GM12801 (cell line): ENCODE results near the gene BCAP31.

Experiments used
- CTCF ChIP-seq: IDR thresholded peaks from one replicate; pipeline ENCODE4 v1.5.1; 2011; ENCODE audit warnings: control low read depth; ENCODE audit not compliant: insufficient read length; ENCODE audit errors: extremely low read depth

BCAP31 gene

DNA sequence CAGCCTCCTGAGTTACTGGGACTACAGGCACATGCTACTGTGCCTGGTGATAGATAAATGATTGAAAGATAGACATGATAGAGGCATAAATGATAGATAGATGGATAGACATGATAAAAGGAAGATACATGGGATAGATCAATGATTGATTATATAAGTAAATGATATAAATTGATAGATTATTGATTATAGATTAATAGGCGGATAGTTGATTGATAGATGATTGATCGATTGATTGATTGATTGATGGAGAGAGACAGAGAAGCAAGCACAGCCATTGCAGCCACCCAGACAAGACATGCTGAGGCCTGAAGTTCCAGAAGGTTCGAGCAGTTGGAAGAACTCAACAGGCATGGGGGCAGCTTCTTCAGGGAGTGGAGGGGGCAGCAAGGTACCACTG, 22.2 kb upstream of the BCAP31 start:
- TF ChIP-seq CTCF: no peak

GRCh38 chrX:153744210-153745066, 20.3 kb upstream of the BCAP31 start:
- no peak for TF ChIP-seq CTCF

- no peak for TF ChIP-seq CTCF
Observed at GRCh38 chrX:153741446-153741845, 17.3 kb upstream of the BCAP31 start.

DNA sequence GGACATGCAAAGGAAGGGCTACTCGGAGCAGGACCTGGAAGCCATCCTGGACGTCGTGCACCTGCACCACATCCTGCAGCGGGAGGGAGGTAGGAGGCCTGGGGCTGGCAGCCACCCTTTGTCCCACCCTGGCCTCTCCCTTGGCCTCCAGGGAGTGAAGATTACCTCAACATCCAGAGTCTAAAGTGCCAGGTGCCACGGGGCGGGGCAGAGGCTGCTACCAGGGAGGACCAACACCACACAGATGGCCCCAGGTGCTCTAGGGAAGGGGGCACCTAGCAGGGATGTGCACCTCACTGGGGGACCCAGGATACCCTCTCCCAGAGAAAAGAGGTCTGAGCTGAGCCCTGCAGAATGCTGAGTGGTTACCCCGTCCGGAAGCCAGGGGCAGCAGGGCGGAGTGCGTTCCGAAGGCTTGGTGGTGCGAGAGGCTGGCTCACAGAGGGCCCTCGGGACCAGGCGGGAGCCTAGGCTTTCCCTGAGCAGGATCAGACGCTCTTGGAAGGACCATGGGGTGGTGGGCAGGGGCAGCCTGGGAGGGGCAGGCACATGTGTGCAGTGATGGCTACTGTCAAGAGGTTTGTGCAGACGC, 16.5 kb upstream of the BCAP31 start:
- TF ChIP-seq CTCF: no peak

GRCh38 chrX:153739754-153740486, 15.7 kb upstream of the BCAP31 start:
- TF ChIP-seq CTCF: no peak

GRCh38 chrX:153738056-153738605, 13.9 kb upstream of the BCAP31 start:
- TF ChIP-seq CTCF: no peak

DNA sequence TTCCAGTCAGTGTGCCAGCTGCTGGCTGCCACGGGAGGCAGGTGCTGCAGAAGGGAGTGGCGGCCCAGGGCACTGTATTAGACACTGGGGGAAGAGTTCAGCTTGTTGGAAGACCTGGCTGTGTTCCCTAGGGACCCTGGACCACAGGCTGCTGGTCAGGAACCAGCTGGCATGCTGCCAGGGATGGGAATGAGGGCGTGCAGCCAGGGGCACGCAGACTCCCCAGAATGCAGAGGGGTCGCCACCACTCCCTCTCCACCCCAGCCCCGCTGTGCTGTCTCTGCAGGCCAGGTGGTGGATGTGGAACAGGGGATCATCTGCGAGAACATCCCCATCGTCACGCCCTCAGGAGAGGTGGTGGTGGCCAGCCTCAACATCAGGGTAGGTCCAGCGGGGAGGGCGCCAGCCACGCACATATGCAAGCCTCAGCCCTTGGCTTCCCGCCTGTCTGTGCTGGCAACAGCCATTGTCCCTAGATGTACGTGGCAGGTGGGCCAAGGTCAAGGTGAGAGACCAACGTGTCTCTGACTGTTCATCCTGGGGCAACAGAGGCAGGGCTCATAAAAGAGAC, 12.8 kb upstream of the BCAP31 start:
- no peak for TF ChIP-seq CTCF
